HL-60 (cell line): ENCODE data around the gene CHRNB1.
A peak's percentile ranks its signal among the peaks of the same experiment; 100 is the strongest.

Experiments used
- DNase-seq, 2 experiments: peaks; one replicate each; pipeline ENCODE4 v3.0.0-alpha.2; 2010 to 2020; ENCODE audit warnings: low read depth in 1 of 2, low spot score in 1 of 2
- H3K27ac ChIP-seq: fragments of 250-450 bp; sonication (Bioruptor Pico); replicated peaks from 2 replicates; pipeline ENCODE4 v1.5.1; 2020; ENCODE audit warnings: mild to moderate bottlenecking, moderate library complexity
- H3K27me3 ChIP-seq: fragments of 250-450 bp; sonication (Bioruptor Pico); 2 replicates; pipeline ENCODE4 v1.5.1; 2021; ENCODE audit warnings: mild to moderate bottlenecking, moderate library complexity; ENCODE audit not compliant: insufficient read depth, poor library complexity, severe bottlenecking
- H3K4me3 ChIP-seq: replicated peaks from 2 replicates; pipeline ENCODE4 v1.5.1; 2011; ENCODE audit warnings: mild to moderate bottlenecking, control low read depth, low read length; ENCODE audit not compliant: insufficient read depth
- GABPA ChIP-seq: IDR thresholded peaks from 2 replicates; pipeline ENCODE4 v1.6.1; 2012; ENCODE audit warnings: low read depth
- POLR2AphosphoS5 ChIP-seq: IDR thresholded peaks from 2 replicates; pipeline ENCODE4 v1.6.1; 2012; ENCODE audit warnings: low read depth
- SPI1 ChIP-seq: IDR thresholded peaks from 2 replicates; pipeline ENCODE4 v1.6.1; 2012; ENCODE audit warnings: low read depth, mild to moderate bottlenecking, borderline replicate concordance
- TF ChIP-seq, protein P1 (sequence below): IDR thresholded peaks from 2 replicates; pipeline ENCODE4 v1.6.1; 2012; ENCODE audit warnings: low read depth; ENCODE audit not compliant: insufficient replicate concordance
- TF ChIP-seq, protein P2 (sequence below): IDR thresholded peaks from one replicate; pipeline ENCODE4 v1.5.1; 2011; ENCODE audit warnings: low read length, control low read depth, inconsistent platforms; ENCODE audit not compliant: insufficient read depth

The CHRNB1 gene

DNA sequence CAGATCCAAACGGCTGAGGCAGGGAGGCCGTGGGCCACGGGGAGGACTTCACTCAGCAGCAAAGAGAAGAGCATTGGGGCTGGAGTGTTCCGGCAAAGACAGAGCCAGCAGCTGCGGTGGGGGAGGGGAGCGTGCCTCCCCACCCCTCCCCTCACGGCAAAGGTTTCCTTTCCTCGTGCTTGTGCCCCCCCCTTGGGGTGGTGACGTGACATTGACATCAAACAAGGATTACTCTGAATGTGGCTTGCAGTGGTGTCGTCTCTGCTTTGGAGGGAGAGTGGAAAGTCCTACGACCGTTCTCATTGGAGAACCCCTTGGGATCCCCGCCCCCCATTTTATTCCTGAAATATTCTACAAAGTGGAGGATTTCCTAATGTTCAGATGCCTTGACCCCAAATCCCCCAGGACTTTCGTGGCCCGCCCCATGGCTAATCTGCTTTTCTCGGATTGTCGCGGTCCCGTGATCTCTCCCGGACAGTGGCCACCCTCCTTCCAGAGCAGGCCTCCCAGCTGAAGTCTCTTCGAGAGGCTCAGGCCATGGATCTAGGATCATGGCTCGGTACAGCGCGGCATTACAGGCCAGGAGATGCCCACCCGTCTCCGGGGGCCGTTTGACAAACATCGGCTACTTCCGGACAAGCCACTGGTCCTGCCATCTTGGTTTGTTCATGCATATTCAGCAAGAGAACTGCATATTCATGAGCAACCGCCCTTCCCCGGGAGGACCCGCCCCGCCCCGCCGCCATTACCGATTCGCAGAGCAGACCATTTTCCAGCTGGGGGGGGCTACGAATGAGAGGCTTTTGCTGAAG is 38.6 kb downstream of the CHRNB1 start:
- TF ChIP-seq, protein P1, sequence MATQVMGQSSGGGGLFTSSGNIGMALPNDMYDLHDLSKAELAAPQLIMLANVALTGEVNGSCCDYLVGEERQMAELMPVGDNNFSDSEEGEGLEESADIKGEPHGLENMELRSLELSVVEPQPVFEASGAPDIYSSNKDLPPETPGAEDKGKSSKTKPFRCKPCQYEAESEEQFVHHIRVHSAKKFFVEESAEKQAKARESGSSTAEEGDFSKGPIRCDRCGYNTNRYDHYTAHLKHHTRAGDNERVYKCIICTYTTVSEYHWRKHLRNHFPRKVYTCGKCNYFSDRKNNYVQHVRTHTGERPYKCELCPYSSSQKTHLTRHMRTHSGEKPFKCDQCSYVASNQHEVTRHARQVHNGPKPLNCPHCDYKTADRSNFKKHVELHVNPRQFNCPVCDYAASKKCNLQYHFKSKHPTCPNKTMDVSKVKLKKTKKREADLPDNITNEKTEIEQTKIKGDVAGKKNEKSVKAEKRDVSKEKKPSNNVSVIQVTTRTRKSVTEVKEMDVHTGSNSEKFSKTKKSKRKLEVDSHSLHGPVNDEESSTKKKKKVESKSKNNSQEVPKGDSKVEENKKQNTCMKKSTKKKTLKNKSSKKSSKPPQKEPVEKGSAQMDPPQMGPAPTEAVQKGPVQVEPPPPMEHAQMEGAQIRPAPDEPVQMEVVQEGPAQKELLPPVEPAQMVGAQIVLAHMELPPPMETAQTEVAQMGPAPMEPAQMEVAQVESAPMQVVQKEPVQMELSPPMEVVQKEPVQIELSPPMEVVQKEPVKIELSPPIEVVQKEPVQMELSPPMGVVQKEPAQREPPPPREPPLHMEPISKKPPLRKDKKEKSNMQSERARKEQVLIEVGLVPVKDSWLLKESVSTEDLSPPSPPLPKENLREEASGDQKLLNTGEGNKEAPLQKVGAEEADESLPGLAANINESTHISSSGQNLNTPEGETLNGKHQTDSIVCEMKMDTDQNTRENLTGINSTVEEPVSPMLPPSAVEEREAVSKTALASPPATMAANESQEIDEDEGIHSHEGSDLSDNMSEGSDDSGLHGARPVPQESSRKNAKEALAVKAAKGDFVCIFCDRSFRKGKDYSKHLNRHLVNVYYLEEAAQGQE, result no peak
- TF ChIP-seq GABPA (no peak), POLR2AphosphoS5 (no peak), SPI1 (no peak)
- TF ChIP-seq, protein P2, sequence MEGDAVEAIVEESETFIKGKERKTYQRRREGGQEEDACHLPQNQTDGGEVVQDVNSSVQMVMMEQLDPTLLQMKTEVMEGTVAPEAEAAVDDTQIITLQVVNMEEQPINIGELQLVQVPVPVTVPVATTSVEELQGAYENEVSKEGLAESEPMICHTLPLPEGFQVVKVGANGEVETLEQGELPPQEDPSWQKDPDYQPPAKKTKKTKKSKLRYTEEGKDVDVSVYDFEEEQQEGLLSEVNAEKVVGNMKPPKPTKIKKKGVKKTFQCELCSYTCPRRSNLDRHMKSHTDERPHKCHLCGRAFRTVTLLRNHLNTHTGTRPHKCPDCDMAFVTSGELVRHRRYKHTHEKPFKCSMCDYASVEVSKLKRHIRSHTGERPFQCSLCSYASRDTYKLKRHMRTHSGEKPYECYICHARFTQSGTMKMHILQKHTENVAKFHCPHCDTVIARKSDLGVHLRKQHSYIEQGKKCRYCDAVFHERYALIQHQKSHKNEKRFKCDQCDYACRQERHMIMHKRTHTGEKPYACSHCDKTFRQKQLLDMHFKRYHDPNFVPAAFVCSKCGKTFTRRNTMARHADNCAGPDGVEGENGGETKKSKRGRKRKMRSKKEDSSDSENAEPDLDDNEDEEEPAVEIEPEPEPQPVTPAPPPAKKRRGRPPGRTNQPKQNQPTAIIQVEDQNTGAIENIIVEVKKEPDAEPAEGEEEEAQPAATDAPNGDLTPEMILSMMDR, result no peak
- Histone ChIP-seq H3K4me3 (peak overlapping the region; percentile 31), H3K27me3 (no peaks in the 10 kb centered on the region), H3K27ac (peak overlapping the region; percentile 100)
- DNase-seq, result peak; percentile 66 to 71

DNA sequence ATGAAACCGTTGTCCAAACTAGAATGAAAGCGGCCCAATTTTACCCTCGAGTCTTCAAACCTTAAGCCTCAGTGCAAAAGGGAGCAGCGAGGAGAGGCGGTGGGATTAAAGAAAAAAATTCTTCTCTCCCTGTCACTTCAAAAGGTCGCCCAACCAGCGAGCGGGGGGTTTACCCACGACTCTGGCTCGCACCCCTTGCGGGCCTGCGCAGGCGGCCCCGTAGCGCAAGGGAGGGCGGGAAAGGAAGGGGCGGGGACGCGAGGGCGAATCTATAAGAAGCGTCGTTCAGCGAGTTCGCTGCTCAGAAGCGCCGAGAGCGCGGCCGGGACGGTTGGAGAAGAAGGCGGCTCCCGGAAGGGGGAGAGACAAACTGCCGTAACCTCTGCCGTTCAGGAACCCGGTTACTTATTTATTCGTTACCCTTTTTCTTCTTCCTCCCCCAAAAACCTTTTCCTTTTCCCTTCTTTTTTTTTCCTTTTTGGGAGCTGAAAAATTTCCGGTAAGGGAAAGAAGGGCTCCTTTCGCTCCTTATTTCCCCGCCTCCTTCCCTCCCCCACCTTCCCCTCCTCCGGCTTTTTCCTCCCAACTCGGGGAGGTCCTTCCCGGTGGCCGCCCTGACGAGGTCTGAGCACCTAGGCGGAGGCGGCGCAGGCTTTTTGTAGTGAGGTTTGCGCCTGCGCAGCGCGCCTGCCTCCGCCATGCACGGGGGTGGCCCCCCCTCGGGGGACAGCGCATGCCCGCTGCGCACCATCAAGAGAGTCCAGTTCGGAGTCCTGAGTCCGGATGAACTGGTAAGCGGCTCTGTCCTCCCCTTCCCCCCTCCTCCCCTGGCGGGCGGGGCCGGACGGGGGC is 39.4 kb downstream of the CHRNB1 start, which contains the start of gene POLR2A:
TSS of gene POLR2A (plus strand) at position 300 of the 852 bp plus-strand sequence.
- TF ChIP-seq GABPA (no peak), POLR2AphosphoS5 (peak; percentile 95), SPI1 (no peak)
- TF ChIP-seq, protein P1, result peak; percentile 81
- TF ChIP-seq, protein P2, result no peak
- no peaks in the 10 kb centered on the region for H3K27me3 ChIP-seq
- peak within 1 kb of the TSS; percentile 55 for H3K4me3 ChIP-seq
- peak; percentile 82 to 85 for DNase-seq
- H3K27ac ChIP-seq, result peak within 1 kb of the TSS; percentile 100

DNA sequence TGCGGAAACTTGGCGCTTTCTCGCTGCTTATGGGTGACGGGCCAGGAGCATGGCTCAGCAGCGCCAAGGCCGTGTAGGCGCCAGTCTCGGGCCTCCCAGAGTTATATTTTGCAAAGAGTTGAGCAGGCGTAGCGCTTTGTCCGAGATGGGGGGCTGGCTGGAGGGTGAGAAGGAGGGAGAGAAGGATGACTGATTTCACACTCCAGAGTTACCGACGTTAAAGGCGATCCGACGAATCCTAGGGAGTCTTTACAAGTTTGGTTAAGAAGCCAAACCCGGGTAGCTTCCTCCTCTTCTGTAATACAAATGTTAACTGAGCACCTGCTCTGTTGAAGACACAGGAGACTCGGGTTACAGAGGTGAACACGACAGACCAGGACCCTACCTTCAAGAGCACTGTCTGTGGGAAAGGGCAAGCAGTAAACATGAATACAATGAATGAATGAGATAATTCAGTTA is 40.1 kb downstream of the CHRNB1 start:
- H3K27ac ChIP-seq, result peak overlapping the region; percentile 100
- no peak for DNase-seq
- H3K27me3 ChIP-seq, result no peaks in the 10 kb centered on the region
- TF ChIP-seq, protein P2, result no peak
- TF ChIP-seq GABPA (no peak), POLR2AphosphoS5 (no peak)
- TF ChIP-seq, protein P1, result no peak
- peak overlapping the region; percentile 55 for H3K4me3 ChIP-seq
